K562 (cell line): Measurements from ENCODE around the gene STRADB. TPM values are rescaled to one million over a fixed set of nuclear protein-coding genes. Genes with fewer than 3 reads are reported as not detected.

ENCODE experiments used
- ATAC-seq: fragments of 200-7000 bp; cut with Tn5 transposase; 3 replicates; pipeline ENCODE4 v1.9.1; 2020; ENCODE audit warnings: moderate library complexity
- BruUV-seq: library from RNA; stranded (reverse); fragments of 400-500 nt; replicated peaks from 2 replicates; lab custom pipeline; 2021; lab: Mats Ljungman, UMichigan
- CTCF ChIA-PET: fragments of 300-600 bp; formaldehyde crosslinking; extraction: SDS; loops from one replicate; lab custom pipeline; 2021; ENCODE audit warnings: low intra/inter-chr PET ratio; lab: Yijun Ruan, JAX
- POLR2A ChIA-PET: fragments of 300-600, 350-650 bp; sonication (Branson Sonifier 250); formaldehyde crosslinking; extraction: SDS; loops from one replicate; lab custom pipeline; 2021; ENCODE audit warnings: antibody characterized with exemption, inconsistent platforms; lab: Yijun Ruan, JAX
- DNase-seq, 4 experiments: peaks; one replicate each; pipeline versions ENCODE4 v3.0.0 to v3.0.0-alpha.2; 2011 to 2018; ENCODE audit warnings: low spot score in 3 of 4, mixed read lengths in 3 of 4; ENCODE audit errors: extremely low read depth in 1 of 4
- FAIRE-seq: peaks from 2 replicates; lab custom pipeline; 2011; peaks lifted over from hg19 to GRCh38; lab: Jason Lieb, UNC
- H2AFZ ChIP-seq: 2 replicates; pipeline ENCODE4 v1.6.0; 2011; ENCODE audit warnings: low read depth, low read length, control low read depth, inconsistent platforms
- H3K27ac ChIP-seq: fragments of 200-600 bp; 3 replicates; pipeline ENCODE4 v1.8.0; 2011; ENCODE audit warnings: low read depth, mild to moderate bottlenecking, control low read depth, inconsistent platforms, low read length, moderate library complexity, mixed read lengths; ENCODE audit errors: extremely low read depth
- H3K27me3 ChIP-seq, 2 experiments: fragments of 300-600 bp in 1 of 2; 2 replicates in 1 of 2; 3 replicates in 1 of 2; pipeline versions ENCODE4 v1.6.0 to v1.8.0; 2011; ENCODE audit warnings: inconsistent platforms in 2 of 2, low read length in 2 of 2, mild to moderate bottlenecking in 1 of 2, mixed read lengths in 1 of 2, moderate library complexity in 1 of 2; ENCODE audit not compliant: control insufficient read depth in 2 of 2, insufficient read depth in 2 of 2
- H3K36me3 ChIP-seq: fragments of 300-600 bp; 3 replicates; pipeline ENCODE4 v1.8.0; 2011; ENCODE audit warnings: mild to moderate bottlenecking, low read length, inconsistent platforms; ENCODE audit not compliant: control insufficient read depth, insufficient read depth
- H3K4me1 ChIP-seq, 2 experiments: fragments of 200-600 bp in 1 of 2; replicated peaks in 1 of 2; 2 replicates in 1 of 2; 3 replicates in 1 of 2; pipeline versions ENCODE4 v1.5.1 to v1.8.0; 2011; ENCODE audit warnings: inconsistent platforms in 2 of 2, low read length in 2 of 2, mild to moderate bottlenecking in 1 of 2, mixed read lengths in 1 of 2, moderate library complexity in 1 of 2; ENCODE audit not compliant: control insufficient read depth in 2 of 2, insufficient read depth in 2 of 2
- H3K4me2 ChIP-seq: 2 replicates; pipeline ENCODE4 v1.6.1; 2011; ENCODE audit warnings: low read length, control low read depth, inconsistent platforms, mixed read lengths; ENCODE audit not compliant: insufficient read depth
- H3K4me3 ChIP-seq: fragments of 200-600 bp; sonication (generic), shearing (Covaris generic); 2 replicates; pipeline ENCODE4 v1.5.1; 2016; ENCODE audit warnings: control low read depth, inconsistent platforms
- H3K79me2 ChIP-seq: fragments of 200-600 bp; 3 replicates; pipeline ENCODE4 v1.8.0; 2011; ENCODE audit warnings: low read length, inconsistent platforms; ENCODE audit not compliant: control insufficient read depth, insufficient read depth
- H3K9ac ChIP-seq, 2 experiments: 2 replicates each; pipeline versions ENCODE4 v1.6.0 to v1.6.1; 2011; ENCODE audit warnings: low read depth in 2 of 2, low read length in 2 of 2, control low read depth in 1 of 2, inconsistent platforms in 1 of 2, mild to moderate bottlenecking in 1 of 2, mixed read lengths in 1 of 2; ENCODE audit not compliant: insufficient read depth in 1 of 2
- H3K9me1 ChIP-seq: one replicate; pipeline ENCODE4 v1.6.0; 2011; ENCODE audit warnings: inconsistent platforms, mild to moderate bottlenecking, low read length, moderate library complexity; ENCODE audit not compliant: control insufficient read depth, insufficient read depth
- H3K9me3 ChIP-seq: replicated peaks from 2 replicates; pipeline ENCODE4 v1.5.1; 2011; ENCODE audit warnings: low read depth, low read length, inconsistent platforms; ENCODE audit not compliant: control insufficient read depth, insufficient read depth
- H4K20me1 ChIP-seq: replicated peaks from 2 replicates; pipeline ENCODE4 v1.6.1; 2011; ENCODE audit warnings: low read length, inconsistent platforms, mixed read lengths; ENCODE audit not compliant: control insufficient read depth, insufficient read depth
- ARID2 ChIP-seq: fragments of 450-650 bp; IDR thresholded peaks from 2 replicates; pipeline ENCODE4 v1.6.1; 2017; ENCODE audit warnings: antibody characterized with exemption, mild to moderate bottlenecking
- BHLHE40 ChIP-seq: IDR thresholded peaks from 2 replicates; pipeline ENCODE4 v1.6.1; 2011; ENCODE audit warnings: low read length, improper control_type of control experiment
- CBFA2T2 ChIP-seq: fragments of 450-650 bp; conservative IDR thresholded peaks from 2 replicates; pipeline ENCODE4 v1.6.1; 2017; ENCODE audit warnings: mild to moderate bottlenecking
- FOXJ3 ChIP-seq: sonication (generic); formaldehyde crosslinking; IDR thresholded peaks from 2 replicates; pipeline ENCODE4 v1.4.0; 2020; ENCODE audit warnings: mild to moderate bottlenecking, missing genetic modification reagents
- HMGN3 ChIP-seq: IDR thresholded peaks from 2 replicates; pipeline ENCODE4 v1.6.1; 2011; ENCODE audit warnings: borderline replicate concordance, low read depth, mild to moderate bottlenecking, mixed read lengths, low read length; ENCODE audit not compliant: insufficient read length; ENCODE audit errors: extremely low read depth
- JUND ChIP-seq, 2 experiments: IDR thresholded peaks; 2 replicates in 1 of 2; 3 replicates in 1 of 2; pipeline ENCODE4 v1.6.1; 2011; ENCODE audit warnings: borderline replicate concordance in 2 of 2, low read depth in 2 of 2, low read length in 2 of 2, improper control_type of control experiment in 1 of 2, missing biosample characterization in 1 of 2, missing genetic modification characterization in 1 of 2, missing genetic modification reagents in 1 of 2
- KDM4B ChIP-seq, 2 experiments: fragments of 450-650 bp in 1 of 2; sonication (generic) in 1 of 2; IDR thresholded peaks; 2 replicates each; pipeline ENCODE4 v1.6.1; 2016 to 2017; ENCODE audit warnings: borderline replicate concordance in 2 of 2, antibody characterized with exemption in 1 of 2, low read depth in 1 of 2, mild to moderate bottlenecking in 1 of 2
- L3MBTL2 ChIP-seq: fragments of 450-650 bp; IDR thresholded peaks from 2 replicates; pipeline ENCODE4 v1.6.1; 2016; ENCODE audit warnings: mild to moderate bottlenecking, moderate library complexity
- NFIC ChIP-seq: fragments of 450-650 bp; IDR thresholded peaks from 2 replicates; pipeline ENCODE4 v1.6.1; 2017; ENCODE audit warnings: mild to moderate bottlenecking, inconsistent platforms
- PML ChIP-seq: IDR thresholded peaks from 2 replicates; pipeline ENCODE4 v1.6.1; 2012; ENCODE audit warnings: low read length, inconsistent platforms
- RB1 ChIP-seq: fragments of 450-650 bp; IDR thresholded peaks from 2 replicates; pipeline ENCODE4 v1.6.1; 2017; ENCODE audit warnings: low read depth, mild to moderate bottlenecking
- RCOR1 ChIP-seq, 2 experiments: IDR thresholded peaks; 2 replicates each; pipeline ENCODE4 v1.6.1; 2012; ENCODE audit warnings: low read depth in 2 of 2, low read length in 2 of 2, borderline replicate concordance in 1 of 2, improper control_type of control experiment in 1 of 2
- TEAD1 ChIP-seq, 2 experiments: fragments of 450-650 bp in 1 of 2; sonication (generic) in 1 of 2; formaldehyde crosslinking; IDR thresholded peaks; 2 replicates each; pipeline versions ENCODE4 v1.4.0 to v1.8.0; 2020 to 2022; ENCODE audit warnings: mild to moderate bottlenecking in 2 of 2, missing genetic modification reagents in 1 of 2
- ZNF644 ChIP-seq: fragments of 200-800 bp; sonication (Bioruptor generic); IDR thresholded peaks from 2 replicates; pipeline ENCODE4 v1.6.1; 2016; ENCODE audit warnings: low read depth, missing genetic modification characterization, missing compliant biosample characterization
- WGBS: fragments of 100-300 bp; shearing (Covaris generic); methylation state at CpG from one replicate; pipeline ENCODE4 v1.1.6; 2016; ENCODE audit warnings: low coverage, mixed read lengths; ENCODE audit not compliant: insufficient coverage; ENCODE audit errors: missing lambda C conversion rate; 5-methylcytosine and 5-hydroxymethylcytosine counted together
- in situ Hi-C: fragments of 300-500 bp; cut with MboI; formaldehyde crosslinking; loops from 4 replicates; pipeline ENCODE4 v1.15.0; 2018; ENCODE audit warnings: inconsistent platforms, mixed read lengths
- intact Hi-C: fragments of 100-400 bp; cut with micrococcal nuclease; formaldehyde crosslinking; loops from 2 replicates; pipeline ENCODE4 v1.14.2; 2022
- polyA plus RNA-seq, 8 experiments: library from polyadenylated mRNA; depleted of rRNA in 4 of 8; stranded (reverse) in 5 of 8; unstranded in 3 of 8; fragments of >200 nt; fragmentation: Nextera tagmentation in 2 of 8; fragmentation: Illumina TruSeq in 1 of 8; extraction: Ambion mirVana in 2 of 8; extraction: Trizol in 1 of 8; gene quantifications; 2 replicates each; pipeline versions ENCODE4 v1.2.1 to v1.2.3, GENCODE V29; 2011 to 2014; ENCODE audit warnings: inconsistent platforms in 1 of 8, missing spikeins in 1 of 8
- total RNA-seq, 7 experiments: library from RNA; depleted of rRNA in 6 of 7; stranded (reverse); fragments of >200 nt in 6 of 7; fragmentation: Illumina TruSeq in 2 of 7; extraction: Trizol in 2 of 7; gene quantifications; 2 replicates each; pipeline versions ENCODE4 v1.2.1 to v1.2.3, GENCODE V29; 2011 to 2021; ENCODE audit warnings: low replicate concordance in 1 of 7
- TF ChIP-seq, protein P1 (sequence below): sonication (generic); formaldehyde crosslinking; IDR thresholded peaks from 2 replicates; pipeline ENCODE4 v1.8.0; 2022; ENCODE audit warnings: mild to moderate bottlenecking, missing genetic modification reagents
- TF ChIP-seq, protein P2 (sequence below): fragments of 250-450 bp; sonication (Bioruptor Pico); IDR thresholded peaks from 2 replicates; pipeline ENCODE4 v1.8.0; 2022; ENCODE audit warnings: inconsistent platforms

Gene STRADB
- total and polyA plus RNA-seq, 9 of the 15 experiments (the other 6 are each of a cell fraction or from before 2014, with no cell fraction given): 6.9 to 30.6 (median 15.7) TPM

DNA sequence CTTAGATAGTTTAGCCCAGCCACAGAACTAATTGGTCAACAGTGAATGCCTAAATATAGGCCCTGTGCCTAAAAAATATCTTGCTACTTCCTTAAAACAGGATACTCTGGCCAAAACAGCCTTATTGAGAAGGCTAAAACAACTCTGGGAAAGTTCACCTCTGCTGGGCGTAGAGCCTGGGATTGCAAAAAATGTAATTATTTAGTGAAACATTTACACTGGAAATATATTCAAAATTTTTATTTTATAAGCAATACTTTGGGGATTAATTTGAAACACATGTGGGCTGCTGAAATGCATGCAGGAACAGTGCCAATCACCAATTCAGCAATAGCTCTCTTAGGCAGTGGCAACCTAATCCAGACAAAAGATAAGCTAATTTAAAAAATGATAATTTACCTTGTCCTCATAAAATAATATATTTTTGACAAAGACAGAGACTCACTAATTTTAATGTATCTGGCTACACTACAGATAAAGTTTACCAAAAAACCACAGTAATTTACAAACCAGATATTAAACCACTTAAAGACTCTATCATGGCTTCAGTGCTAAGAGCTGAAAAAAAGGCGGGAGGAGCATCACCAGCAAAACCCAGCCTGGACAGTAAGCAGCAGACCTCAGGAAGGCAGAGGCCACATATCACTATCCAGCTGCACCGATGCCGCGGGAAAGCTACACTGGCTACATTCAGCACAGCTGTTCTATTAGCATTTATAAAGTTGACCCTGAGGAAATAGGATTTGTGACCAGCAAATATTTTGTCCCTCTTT, 18.7 kb upstream of the STRADB start (continued):
- TF ChIP-seq HMGN3: no peak
- TF ChIP-seq ZNF644: no peak
- TF ChIP-seq JUND (IDR thresholded peaks at IDR 0.05; ENCODE audit: borderline replicate concordance, low read depth, low read length): 0 out of 2 replicates have a peak, but pooled peaks have one; percentile 12
- TF ChIP-seq JUND (tag; IDR thresholded peaks at IDR 0.05; ENCODE audit: borderline replicate concordance, low read depth, low read length): no peak
- peak; percentile 61; the same call in 1 of the 2 replicates for TF ChIP-seq RB1

DNA sequence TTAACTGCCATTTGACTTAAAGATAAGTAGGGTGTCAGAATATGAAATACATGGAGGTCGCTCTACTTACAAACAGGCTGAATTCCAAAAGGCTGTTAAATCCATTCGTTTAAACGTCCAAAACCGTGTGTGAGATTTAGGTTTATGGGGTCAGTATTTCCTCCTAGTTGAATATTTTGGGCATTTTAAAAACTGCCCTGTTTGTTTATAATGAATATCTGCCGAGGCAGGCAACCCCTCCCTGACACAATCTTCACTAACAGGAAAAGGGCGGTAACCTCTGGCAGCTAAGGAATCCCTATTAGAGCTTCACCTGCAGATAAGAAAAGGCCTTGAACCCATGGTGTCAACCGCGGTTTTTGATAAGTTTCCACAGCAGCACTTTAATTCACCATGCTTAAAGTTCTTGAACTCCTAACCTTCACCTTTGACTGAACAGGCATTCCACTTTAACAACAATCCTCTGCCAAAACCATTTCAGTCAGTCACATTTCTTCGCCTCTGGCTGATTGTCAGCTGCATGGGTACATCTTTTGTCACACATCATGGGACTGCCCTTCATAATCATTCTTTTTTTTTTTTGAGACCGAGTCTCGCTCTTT, 18.0 kb upstream of the STRADB start:
- no peaks in the 10 kb centered on the region; the same call in 1 of the 2 replicates for H3K9me3 ChIP-seq
- H3K27ac ChIP-seq: peak overlapping the region; percentile 69
- no TSS peak for BruUV-seq
- FAIRE-seq (peak; percentile 80), ATAC-seq (peak; percentile 86), DNase-seq (peak; percentile 60 to 83 (median 64))
- H4K20me1 ChIP-seq: no peaks in the 10 kb centered on the region
- peak overlapping the region; percentile 14; the same call in 1 of the 2 replicates for H2AFZ ChIP-seq
- in situ Hi-C loops: no loop called here
- POLR2A ChIA-PET: interaction anchor here (0.5 to 1.7 kb wide), 5 partner anchors 19 to 652 kb away, joined by 3 to 4 read pairs (median 4); no protein-coding TSS in a partner anchor
- no peaks in the 10 kb centered on the region for H3K27me3 ChIP-seq
- H3K9ac ChIP-seq: peak overlapping the region in 1 of 2 experiments; percentile 45; a peak in 2 of 4 replicates
- H3K4me1 ChIP-seq: peaks cover 6 to 29% of the 10 kb centered on the region in 2 experiments
- H3K4me2 ChIP-seq: peak overlapping the region; percentile 61
- 1% methylated on average over 10 of the region's 11 CpGs for WGBS
- peaks cover 7% of the 10 kb centered on the region for H3K36me3 ChIP-seq
- H3K9me1 ChIP-seq: no peaks in the 10 kb centered on the region
- CTCF ChIA-PET: no interaction called here
- no peak overlapping the region for H3K4me3 ChIP-seq
- intact Hi-C loops: loop anchor here (2.0 kb wide), 1 partner anchor 27 kb away; no protein-coding TSS in a partner anchor
- peaks cover 34% of the 10 kb centered on the region for H3K79me2 ChIP-seq
- TF ChIP-seq KDM4B (IDR thresholded peaks at IDR 0.05; ENCODE audit: borderline replicate concordance in 2 of 2, low read depth in 1 of 2): no peak
- TF ChIP-seq RB1: no peak
- TF ChIP-seq NFIC: peak; percentile 66
- peak; percentile 90 for TF ChIP-seq CBFA2T2
- peak; percentile 31; the same call in 1 of the 2 replicates for TF ChIP-seq L3MBTL2
- TF ChIP-seq ARID2: no peak
- peak; percentile 48 to 94; a peak in 3 of 4 replicates for TF ChIP-seq RCOR1 (IDR thresholded peaks at IDR 0.05; ENCODE audit: borderline replicate concordance in 1 of 2, low read depth in 2 of 2, low read length in 2 of 2)
- TF ChIP-seq BHLHE40: no peak
- TF ChIP-seq PML: peak; percentile 68
- TF ChIP-seq FOXJ3 (CRISPR knock-in tag): no peak
- TF ChIP-seq, protein P1, sequence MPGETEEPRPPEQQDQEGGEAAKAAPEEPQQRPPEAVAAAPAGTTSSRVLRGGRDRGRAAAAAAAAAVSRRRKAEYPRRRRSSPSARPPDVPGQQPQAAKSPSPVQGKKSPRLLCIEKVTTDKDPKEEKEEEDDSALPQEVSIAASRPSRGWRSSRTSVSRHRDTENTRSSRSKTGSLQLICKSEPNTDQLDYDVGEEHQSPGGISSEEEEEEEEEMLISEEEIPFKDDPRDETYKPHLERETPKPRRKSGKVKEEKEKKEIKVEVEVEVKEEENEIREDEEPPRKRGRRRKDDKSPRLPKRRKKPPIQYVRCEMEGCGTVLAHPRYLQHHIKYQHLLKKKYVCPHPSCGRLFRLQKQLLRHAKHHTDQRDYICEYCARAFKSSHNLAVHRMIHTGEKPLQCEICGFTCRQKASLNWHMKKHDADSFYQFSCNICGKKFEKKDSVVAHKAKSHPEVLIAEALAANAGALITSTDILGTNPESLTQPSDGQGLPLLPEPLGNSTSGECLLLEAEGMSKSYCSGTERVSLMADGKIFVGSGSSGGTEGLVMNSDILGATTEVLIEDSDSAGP: no peak
- TF ChIP-seq TEAD1 (CRISPR knock-in tag; IDR thresholded peaks at IDR 0.05): peak in 1 of 2 experiments; percentile 80; a peak in 1 of 4 replicates
- TF ChIP-seq, protein P2, sequence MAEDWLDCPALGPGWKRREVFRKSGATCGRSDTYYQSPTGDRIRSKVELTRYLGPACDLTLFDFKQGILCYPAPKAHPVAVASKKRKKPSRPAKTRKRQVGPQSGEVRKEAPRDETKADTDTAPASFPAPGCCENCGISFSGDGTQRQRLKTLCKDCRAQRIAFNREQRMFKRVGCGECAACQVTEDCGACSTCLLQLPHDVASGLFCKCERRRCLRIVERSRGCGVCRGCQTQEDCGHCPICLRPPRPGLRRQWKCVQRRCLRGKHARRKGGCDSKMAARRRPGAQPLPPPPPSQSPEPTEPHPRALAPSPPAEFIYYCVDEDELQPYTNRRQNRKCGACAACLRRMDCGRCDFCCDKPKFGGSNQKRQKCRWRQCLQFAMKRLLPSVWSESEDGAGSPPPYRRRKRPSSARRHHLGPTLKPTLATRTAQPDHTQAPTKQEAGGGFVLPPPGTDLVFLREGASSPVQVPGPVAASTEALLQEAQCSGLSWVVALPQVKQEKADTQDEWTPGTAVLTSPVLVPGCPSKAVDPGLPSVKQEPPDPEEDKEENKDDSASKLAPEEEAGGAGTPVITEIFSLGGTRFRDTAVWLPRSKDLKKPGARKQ (CRISPR knock-in tag): no peak
